Measurements from ENCODE around the gene FIGNL1. TPM values are rescaled to one million over a fixed set of nuclear protein-coding genes. Genes with fewer than 3 reads are reported as not detected.

FIGNL1 gene
- total and polyA plus RNA-seq, 7 donors, result 0.60 to 8.6 (median 6.9) TPM

- Histone ChIP-seq H3K4me1 (no peaks in the 10 kb centered on the region), H3K9me3 (no peaks in the 10 kb centered on the region), H3K27ac (no peak overlapping the region), H3K27me3 (no peaks in the 10 kb centered on the region), H3K4me3 (no peak overlapping the region), H3K36me3 (no peaks in the 10 kb centered on the region)
- intact Hi-C loops (cut with DNase I), result no loop called here
- TF ChIP-seq CTCF (IDR thresholded peaks at IDR 0.05), result no peak
- TF ChIP-seq EP300 (IDR thresholded peaks at IDR 0.05), result no peak
- no peak for TF ChIP-seq POLR2AphosphoS5 (IDR thresholded peaks at IDR 0.05)
- TF ChIP-seq POLR2A (IDR thresholded peaks at IDR 0.05), result no peak
- WGBS, 2 donors, result 58 to 80% methylated on average over 6 of the region's 6 CpGs
- no peak for DNase-seq
Observed at GRCh38 chr7:50411332-50411731, 38.8 kb downstream of the FIGNL1 start.

DNA sequence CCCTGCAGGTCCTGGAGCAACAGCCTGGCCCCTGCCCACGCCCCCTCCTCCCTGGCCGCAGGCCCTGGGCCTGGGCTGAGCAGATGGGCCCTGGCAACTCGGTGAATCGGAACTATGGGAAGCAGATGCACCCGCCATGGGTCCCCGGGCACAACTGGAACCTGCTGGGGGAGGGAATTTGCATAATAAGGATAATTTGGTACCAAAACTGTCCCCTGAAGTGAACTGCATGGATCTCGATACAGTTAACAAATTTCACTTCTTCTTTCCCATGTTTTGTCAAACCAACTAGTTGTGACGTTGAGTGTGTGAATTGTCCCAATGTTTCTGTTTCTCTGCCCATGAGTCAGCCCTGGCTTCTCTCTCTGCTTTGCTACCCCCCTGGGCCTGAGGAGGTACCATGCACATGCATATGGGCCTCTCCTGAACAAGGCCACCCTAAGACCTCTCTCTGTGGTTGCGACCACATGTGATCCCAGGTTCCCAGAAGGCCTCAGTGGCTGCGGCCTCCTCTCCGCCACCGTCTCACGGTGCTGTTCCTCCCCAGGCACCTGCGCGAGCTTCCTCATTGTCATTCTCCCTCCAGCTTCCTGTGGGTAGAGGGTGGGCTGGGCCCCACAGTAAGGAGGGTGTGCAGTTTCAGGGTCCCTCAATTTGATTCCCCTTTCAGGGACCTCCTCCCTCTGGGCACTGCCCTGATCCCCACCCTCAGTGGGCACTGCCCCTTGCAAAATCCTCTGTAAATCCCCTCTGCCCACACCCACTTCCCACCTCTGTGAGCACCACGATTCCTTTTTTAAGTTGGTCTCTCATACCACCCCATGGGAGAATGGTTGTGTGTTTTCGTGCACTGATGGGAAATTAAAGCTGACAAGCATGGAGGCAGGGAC lies 40.0 kb downstream of the FIGNL1 start:
- no peaks in the 10 kb centered on the region for H3K36me3 ChIP-seq
- no peak for DNase-seq
- intact Hi-C loops (cut with DNase I), result no loop called here
- no peaks in the 10 kb centered on the region for H3K27me3 ChIP-seq
- 61 to 82% methylated on average over 17 of the region's 17 CpGs for WGBS, 2 donors
- H3K4me1 ChIP-seq, result no peaks in the 10 kb centered on the region
- H3K4me3 ChIP-seq, result no peak overlapping the region
- H3K27ac ChIP-seq, result no peak overlapping the region
- TF ChIP-seq POLR2AphosphoS5 (IDR thresholded peaks at IDR 0.05) (no peak), EP300 (IDR thresholded peaks at IDR 0.05) (no peak), CTCF (IDR thresholded peaks at IDR 0.05) (no peak), POLR2A (IDR thresholded peaks at IDR 0.05) (no peak)
- H3K9me3 ChIP-seq, result no peaks in the 10 kb centered on the region

DNA sequence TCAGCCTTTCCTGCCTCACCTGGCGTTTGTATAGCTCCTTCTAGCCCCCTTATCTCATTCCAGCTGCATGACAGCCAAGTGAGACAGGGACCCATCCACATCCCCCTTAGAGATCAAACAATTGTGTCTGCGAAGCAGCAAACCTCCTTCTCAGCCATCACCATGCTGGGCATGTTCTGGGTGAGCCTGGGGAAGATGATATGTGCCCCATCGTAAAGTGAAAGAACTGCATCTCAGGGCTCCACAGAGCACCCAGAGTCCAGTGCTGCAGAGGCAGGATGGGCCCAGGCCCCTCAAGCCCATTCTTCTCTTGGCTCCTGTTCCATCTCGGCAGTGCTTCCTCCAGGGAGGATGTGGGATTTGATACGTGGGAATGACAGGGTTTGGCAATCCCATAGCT lies 43.2 kb downstream of the FIGNL1 start:
- TF ChIP-seq POLR2A (IDR thresholded peaks at IDR 0.05) (no peak), POLR2AphosphoS5 (IDR thresholded peaks at IDR 0.05) (no peak), EP300 (IDR thresholded peaks at IDR 0.05) (no peak), CTCF (IDR thresholded peaks at IDR 0.05) (no peak)
- Histone ChIP-seq H3K9me3 (no peaks in the 10 kb centered on the region), H3K36me3 (no peaks in the 10 kb centered on the region), H3K27ac (no peak overlapping the region), H3K4me3 (no peak overlapping the region), H3K4me1 (no peaks in the 10 kb centered on the region), H3K27me3 (peaks cover 0 to under 1% (median 0%) of the 10 kb centered on the region in 3 donors)
- intact Hi-C loops (cut with DNase I), result no loop called here
- 76 to 78% methylated on average over 5 of the region's 5 CpGs for WGBS, 2 donors
- no peak for DNase-seq

DNA sequence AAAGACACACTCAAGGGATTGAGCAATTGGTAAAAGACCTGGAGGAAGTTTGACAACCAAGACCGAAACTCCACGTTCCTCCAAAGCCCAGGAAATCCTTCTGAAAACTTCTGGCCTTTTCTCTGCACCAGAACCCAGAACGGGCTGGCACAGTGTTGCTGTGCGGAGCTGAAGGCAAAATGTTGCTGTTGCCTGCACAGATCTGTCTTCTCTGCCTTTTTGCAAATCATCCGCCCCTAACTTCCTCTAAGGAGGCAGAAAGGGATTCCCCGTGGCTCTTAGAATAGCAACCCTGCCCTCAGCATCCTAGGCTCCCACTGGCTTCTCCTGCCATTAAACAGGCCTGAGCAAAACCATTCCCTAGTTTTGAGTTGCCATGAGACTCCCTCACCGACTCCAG lies 44.9 kb downstream of the FIGNL1 start:
- WGBS, 2 donors, result 75 to 88% methylated on average over 7 of the region's 7 CpGs
- no peak for DNase-seq
- Histone ChIP-seq H3K27ac (no peak overlapping the region), H3K36me3 (no peaks in the 10 kb centered on the region), H3K4me1 (no peaks in the 10 kb centered on the region), H3K9me3 (no peaks in the 10 kb centered on the region), H3K27me3 (peaks cover 3 to 17% (median 16%) of the 10 kb centered on the region in 3 donors), H3K4me3 (no peak overlapping the region)
- intact Hi-C loops (cut with DNase I), result no loop called here
- TF ChIP-seq POLR2AphosphoS5 (IDR thresholded peaks at IDR 0.05), result no peak
- no peak for TF ChIP-seq CTCF (IDR thresholded peaks at IDR 0.05)
- no peak for TF ChIP-seq POLR2A (IDR thresholded peaks at IDR 0.05)
- TF ChIP-seq EP300 (IDR thresholded peaks at IDR 0.05), result no peak
